HG03095 (cell line): ENCODE results near the gene CLPSL1.

ENCODE experiments used
- ATAC-seq: cut with Tn5 transposase; IDR thresholded peaks from one replicate; pipeline ENCODE4 v1.9.1; 2021; ENCODE audit warnings: moderate library complexity; ENCODE audit not compliant: unreplicated experiment

The CLPSL1 gene

DNA sequence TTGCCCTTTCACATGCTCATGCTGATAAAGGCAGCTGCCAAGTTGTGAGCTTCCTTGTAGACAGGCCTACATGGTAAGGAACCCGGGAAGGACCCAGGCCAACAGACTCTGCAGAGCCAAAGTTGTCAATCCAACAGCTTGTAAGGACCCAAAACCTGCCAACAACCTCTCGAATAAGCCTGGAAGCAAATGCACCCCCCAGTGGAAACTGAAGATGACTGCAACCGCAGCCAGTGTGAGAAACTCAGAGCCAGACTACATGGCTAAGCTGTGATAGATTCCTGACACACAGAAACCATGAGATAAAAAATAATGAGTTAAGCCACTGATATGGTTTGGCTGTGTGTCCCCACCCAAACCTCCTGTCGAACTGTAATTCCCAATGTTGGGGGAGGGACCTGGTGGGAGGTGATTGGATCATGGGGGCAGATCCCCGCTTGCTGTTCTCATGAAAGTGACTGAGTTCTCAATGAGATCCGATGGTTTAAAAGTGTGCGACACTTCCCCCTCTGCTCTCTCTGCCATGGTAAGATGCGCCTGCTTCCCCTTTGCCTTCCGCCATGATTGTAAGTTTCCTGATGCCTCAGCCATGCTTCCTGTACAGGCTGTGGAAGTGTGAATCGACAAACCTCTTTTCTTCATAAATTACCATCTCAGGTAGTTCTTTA lies 23.2 kb upstream of the CLPSL1 start:
- ATAC-seq: no peak

DNA sequence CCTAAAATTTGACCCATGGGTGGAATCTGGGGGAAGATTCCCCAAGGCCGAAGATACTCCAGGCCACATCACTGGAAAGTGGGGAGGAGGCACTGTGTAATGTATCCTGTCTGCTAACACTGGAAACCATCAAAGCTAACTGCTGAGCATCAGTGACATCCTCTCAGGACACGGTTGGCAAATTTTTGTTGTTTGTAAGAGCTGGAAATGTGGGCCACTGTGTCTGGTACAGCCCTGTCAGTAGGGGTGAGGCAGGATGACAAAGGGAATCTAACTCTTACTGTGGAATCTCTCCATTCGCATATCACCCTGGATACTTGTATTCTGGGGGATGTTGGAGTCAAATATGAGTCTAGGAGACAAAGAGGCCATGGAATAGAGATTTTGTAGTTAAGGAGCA lies 21.4 kb upstream of the CLPSL1 start:
- no peak for ATAC-seq

DNA sequence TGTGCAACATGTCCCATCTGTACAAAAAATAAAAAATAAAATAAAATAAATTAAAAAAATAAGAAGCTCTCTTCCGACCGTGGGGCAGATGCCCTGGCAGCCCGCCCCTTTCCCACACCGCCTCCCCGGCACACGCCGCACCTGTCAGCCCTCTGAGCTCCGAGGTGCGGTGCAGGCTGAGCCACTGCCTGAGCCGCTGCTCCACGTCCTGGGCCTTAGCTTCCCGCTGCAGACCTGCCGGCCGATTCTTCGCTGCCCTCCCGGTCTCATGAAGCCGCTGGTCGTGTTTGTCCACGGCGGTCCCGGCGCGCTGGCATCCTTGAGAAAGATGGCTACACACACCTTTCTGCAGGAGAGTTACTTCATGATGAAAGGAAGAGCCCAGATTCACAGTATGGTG lies 15.1 kb upstream of the CLPSL1 start:
- ATAC-seq: no peak

DNA sequence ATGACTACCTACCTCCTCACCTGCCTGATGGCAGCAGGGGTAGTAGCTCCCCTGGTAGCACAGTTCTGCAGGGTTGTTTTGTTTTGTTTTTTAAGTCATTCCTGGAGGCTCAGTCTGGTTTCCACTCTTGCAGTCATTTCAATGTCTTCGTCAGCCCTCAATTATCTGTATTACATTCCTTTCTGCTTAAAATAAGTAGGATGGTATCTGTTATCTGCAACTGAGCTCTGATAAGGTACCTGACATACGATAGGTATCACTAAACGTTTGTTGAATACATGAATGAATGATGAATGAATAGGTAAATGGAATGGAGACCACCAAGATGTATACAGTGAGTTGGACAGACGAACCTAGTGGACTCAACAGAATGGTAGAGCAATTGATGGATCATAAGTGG lies 11.6 kb upstream of the CLPSL1 start:
- ATAC-seq: no peak

DNA sequence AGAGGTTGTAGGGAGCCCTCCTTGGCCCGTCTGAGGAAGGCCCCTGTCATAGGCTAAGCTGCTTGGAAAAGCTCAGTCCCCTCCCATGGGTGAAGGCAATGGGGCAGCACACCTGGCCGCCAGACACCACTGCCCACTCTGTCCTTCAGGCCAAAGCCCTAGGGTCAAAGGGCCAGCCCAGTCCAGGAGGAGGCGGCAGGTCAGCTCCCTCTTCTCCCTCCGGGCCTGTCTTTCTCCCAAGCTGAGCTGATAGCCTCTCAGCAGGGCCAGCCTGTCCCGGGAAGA lies 9.5 kb upstream of the CLPSL1 start:
- ATAC-seq: no peak

DNA sequence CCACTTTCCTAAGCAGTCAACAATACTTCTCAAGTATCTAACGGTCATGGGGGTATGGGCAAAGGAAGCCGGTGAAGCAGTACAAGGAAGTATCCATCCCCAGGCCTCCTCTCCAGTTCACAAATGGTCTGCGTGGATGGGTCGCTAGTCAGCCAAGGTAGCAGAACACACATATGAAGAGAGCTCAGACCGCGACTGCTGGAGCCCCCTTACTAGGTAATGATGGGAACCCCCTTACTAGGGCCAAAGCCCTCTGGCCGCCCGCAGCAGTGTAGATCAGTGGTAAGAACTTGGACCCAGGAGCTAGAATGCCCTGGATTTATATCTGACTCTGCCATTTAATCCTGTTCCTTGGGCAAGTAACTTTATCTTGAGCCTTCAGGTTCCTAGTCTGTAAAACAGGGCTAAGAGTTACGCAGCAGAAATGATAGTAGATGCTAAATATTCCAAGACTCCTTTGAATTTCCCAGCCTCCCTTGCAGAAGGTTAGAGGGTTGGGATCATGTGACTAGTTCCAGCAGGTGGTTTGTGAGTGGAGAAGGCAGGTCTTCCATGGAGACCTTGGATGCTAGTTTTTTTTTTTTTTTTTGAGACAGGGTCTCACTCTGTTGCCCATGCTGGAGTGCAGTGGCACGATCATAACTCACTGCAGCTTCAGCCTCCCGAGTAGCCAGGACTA lies 6.6 kb upstream of the CLPSL1 start:
- no peak for ATAC-seq

DNA sequence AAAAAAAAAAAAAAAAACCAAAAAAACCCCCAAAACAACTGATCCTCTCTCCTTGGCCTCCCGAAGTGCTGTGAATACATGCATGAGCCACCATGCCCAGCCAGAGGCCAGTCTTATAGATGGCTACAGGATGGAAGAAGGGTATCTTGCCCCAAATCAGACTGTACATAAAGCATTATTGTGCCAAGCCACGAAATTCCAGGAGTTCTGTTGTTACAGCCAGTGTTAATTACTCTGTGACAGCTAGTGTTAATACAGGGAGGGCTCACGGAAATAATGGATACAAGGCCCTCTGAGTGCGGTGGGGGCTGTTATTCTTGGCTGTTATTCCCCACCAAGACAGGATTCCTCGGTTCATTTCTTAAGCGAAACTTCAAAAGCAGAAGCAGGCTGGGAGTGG lies 5.8 kb upstream of the CLPSL1 start:
- no peak for ATAC-seq

DNA sequence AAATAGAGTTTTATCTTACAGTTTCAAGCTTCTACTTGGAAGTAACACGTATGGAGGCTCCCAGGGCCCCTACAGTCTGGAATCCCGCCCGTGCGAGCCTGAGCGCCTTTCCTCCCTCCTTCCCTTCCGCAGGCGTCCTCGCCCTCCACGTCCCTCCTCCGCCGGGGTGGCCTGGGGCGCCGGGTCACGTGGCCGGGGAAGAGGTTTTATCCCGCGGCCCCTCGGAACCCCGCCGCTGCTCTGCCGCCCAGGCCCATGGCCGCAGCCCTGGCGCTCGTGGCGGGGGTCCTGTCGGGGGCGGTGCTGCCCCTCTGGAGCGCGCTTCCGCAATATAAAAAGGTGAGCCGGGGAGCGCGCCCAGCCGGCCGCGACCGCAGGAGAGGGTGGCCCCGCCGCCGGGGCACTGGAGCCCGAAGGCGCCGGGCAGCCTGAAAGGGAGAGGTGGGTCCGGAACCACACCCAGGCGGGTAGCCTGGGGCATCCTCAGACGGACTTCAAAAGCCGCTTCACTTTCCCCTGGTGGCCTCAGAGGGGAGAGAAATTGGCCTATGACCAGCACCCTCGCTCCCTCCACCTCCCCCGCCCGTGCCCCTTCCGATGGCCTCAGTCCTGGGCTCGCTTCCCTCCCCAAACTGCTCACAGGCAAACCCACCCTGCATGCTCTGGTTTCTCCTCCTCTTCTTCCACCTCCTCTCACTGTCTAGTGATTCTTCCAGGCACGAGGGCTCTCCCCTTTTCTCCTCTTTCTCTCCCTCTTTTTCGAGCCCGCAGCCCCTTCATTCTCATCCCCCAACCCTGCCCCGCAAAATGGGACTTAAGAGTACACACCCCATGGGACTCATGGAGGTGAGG lies 4.2 kb upstream of the CLPSL1 start, which contains the start of gene CLPSL2:
Gene CLPSL2 (plus strand): TSS at position 235 of the 852 bp plus-strand sequence. CDS start 21 bp downstream, at position 256.
- no peak for ATAC-seq

DNA sequence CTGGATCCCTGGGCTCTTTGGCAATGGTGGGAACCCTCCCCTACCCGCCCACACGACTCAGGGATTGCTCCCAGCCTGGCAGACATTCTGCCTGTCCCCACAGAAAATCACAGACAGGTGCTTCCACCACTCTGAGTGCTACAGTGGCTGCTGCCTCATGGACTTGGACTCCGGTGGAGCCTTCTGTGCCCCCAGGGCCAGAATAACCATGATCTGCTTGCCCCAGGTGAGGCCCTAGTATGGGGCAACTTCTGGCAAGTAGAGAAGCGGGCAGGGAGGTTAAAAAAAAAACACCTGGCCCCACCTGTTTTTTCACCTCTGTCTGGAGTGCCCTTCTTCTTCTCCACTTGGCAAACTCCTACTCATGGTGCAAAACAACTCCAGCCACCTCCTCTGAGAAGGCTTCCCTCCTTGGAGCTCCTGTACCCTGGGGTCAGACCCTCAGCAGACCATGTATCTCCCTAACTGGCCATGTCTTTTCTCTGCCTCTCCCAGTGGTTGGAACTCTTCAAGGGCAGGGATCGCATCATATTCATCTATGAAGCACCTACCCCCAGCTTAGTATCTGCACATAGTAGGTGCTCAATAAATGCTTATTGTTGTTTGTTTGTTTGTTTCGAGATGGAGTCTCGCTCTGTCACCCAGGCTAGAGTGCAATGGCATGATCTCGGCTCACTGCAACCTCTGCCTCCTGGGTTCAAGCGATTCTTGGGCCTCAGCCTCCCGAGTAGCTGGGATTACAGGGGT lies 3.3 kb upstream of the CLPSL1 start:
- no peak for ATAC-seq

DNA sequence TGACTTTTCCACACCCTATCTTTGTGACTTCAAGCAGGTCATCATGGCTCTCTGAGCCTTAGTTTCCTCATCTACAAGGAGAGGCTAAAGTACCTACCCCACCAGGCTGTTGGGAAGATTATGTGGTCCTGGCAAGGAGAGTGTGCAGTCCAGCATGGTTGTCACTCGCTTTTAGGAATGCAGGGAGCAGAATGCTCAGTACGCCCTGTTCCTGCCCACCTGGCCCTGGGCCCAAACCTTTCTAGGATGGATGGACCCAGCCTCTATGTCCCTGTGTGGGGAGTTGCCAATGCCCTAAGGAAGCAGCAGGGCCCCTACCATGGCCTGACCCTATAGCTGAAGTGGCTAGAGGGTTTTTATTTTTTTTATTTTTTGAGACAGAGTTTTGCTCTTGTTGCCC lies 2.4 kb upstream of the CLPSL1 start:
- ATAC-seq: no peak

DNA sequence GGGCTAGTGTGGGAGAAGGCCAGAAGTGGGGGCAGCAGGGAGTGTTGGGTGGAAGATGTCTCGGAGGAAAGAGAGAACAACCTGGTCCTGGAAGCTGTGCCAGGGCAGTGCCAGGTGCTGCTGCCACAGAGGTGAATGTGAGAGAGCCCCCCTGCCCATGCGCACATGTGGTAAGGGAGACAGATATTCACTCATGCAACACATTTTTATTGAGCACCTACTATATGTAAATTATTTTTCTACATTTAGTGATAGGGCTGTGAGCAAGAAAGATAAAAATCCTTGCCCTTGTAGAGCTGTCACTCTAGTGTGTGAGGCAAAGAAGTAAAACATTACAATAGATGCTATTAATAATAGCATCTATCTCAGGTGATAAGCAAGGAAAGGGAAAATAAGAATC lies 471 bp downstream of the CLPSL1 start:
- ATAC-seq: no peak

DNA sequence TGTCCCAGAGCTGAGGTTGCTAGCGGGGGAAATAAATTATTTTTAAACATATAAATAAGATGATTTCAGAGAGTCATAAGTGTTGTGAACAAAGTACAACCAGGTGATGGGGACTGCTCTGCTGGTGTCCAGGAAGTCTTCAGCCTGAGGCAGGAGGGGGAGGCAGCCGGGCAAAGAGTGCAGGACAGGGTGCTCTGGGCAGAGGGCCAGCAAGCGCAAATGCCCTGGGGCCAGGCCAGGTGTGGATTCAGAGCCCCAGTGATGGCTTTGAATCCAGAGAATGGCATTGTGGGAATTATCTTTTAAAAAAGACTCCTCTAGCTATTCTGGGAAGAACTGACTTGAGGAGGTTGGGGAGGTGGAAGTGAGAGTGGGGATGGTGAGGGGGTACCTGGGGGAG lies 1.6 kb downstream of the CLPSL1 start:
- no peak for ATAC-seq

DNA sequence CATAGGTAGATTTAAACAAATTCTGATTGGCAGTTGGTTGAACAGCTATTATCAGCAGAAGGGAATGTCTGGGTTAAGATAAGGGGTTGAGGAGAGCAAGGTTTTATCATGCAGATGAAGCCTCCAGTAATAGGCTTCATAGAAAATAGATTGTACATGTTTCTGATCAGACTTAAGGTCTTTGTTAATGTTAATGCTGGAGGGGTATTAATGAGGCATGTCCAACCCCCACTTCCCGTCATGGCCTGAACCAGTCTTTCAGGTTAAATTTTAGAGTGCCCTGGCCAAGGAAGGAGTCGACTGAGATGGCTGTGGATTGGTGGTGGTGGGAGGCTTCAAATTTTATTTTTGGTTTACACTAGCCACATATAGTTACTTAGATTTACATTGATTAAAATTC lies 3.4 kb downstream of the CLPSL1 start:
- ATAC-seq: no peak

DNA sequence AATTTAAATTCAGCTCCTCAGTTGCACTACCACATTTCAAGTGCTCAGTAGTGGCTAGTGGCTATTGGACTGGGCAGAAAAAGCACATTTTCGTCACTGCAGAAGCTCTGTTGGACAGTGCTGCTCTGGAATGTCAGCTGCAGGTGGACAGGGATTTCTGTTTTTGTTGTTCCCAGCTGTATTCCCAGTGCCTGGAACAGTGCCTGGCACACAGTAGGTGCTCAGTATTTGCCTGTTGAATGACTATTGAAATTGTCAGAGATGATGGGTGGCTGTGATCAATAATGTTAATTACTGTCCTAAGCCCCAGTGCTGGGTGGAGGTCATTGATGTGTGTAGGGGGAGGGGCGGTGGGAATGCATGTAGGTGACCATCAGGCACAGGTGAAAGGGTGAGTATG lies 5.5 kb downstream of the CLPSL1 start:
- no peak for ATAC-seq

DNA sequence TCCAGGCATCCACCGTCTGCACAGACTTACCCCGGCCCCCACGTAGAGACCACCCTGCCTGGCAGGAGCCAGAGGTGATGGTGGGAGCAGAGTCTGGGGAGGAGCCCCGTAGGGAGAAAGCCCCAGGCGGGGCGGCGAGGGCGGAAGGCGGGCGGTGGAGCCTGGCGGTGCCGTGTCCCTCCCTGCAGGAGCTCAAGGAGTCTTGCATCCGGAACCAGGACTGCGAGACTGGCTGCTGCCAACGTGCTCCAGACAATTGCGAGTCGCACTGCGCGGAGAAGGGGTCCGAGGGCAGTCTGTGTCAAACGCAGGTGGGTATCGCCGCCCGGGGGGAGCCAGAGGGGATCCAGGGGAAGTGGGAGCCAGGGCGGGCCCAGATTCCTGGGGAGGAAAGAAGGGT lies 6.0 kb downstream of the CLPSL1 start:
- ATAC-seq: no peak

DNA sequence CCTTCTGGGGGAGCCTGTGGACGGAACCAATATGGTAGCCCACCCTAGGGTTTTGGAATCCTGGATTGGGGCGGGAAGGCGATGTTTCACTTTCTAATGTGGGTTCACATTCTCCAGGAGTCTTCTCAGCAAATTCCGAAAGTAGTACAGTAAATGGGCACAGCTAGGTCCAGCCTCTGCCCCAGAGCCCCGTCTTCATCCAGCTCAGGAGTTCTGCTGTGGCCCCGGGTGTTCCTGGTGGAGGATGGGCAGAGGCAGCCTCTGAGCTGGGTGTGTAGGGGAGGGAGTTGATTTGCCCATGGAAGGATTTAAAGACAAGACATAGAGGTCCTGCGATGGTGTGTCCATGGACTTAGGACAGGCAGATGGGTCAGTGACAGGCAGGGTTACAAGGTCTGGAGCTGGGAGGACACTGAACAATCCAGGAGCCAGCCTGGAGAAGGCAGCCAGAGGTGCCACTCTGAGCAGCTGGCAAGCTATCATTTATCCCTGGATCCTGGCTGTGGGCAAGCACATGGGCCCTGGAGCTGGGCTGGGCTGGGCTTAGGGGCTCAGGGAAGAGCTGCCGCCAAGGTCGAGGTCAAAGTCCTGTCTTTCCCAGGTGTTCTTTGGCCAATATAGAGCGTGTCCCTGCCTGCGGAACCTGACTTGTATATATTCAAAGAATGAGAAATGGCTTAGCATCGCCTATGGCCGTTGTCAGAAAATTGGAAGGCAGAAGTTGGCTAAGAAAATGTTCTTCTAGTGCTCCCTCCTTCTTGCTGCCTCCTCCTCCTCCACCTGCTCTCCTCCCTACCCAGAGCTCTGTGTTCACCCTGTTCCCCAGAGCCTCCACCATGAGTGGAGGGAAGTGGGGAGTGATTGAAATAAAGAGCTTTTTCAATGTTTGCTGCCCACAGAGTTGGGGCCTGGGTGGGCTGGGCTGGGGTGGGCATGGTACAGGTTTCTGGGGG lies 6.7 kb downstream of the CLPSL1 start:
- no peak for ATAC-seq

DNA sequence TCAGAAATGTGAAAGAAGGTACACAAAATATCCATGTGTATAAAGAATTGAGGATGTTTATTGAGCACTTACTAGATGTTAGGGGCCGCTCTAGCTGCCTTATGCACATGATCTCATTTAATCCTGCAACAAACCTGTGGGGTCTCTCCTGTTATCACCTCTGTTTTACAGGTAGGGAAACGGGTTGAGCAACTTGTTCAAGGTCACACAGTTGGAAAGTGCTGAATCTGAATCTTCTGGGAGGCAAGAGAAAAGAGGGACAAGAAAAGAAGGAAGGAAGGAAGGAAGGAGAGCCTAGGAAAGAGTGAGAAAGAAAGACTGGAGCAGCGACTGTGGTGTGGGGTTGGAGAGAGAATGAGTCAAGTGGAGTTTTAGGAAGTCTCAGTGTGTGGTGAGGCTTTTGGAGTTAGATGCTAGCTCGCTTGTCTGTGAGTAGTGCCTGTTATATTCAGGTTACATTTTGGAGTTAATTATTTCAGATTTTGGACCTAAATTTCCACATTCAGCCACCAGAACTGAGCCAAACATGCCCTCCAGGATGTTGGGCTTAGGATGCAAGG lies 7.7 kb downstream of the CLPSL1 start:
- no peak for ATAC-seq

DNA sequence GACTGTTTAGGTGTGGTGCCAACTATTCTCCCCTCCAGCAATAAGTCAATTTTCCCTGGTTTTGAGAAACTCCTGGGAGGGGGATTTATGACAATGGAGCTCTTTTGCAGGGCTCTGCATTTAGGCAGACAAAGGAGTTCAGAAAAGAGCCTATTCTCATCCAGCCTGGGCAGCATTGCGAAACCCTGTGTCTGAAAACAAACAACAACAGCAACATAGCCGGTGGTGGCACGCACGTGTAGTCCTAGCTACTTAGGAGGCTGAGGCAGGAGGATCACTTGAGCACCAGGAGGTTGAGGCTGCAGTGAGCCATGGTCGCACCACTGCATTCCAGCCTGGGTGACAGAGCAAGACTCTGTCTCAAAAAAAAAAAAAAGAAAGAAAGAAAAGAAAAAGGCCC lies 9.9 kb downstream of the CLPSL1 start:
- ATAC-seq: no peak

DNA sequence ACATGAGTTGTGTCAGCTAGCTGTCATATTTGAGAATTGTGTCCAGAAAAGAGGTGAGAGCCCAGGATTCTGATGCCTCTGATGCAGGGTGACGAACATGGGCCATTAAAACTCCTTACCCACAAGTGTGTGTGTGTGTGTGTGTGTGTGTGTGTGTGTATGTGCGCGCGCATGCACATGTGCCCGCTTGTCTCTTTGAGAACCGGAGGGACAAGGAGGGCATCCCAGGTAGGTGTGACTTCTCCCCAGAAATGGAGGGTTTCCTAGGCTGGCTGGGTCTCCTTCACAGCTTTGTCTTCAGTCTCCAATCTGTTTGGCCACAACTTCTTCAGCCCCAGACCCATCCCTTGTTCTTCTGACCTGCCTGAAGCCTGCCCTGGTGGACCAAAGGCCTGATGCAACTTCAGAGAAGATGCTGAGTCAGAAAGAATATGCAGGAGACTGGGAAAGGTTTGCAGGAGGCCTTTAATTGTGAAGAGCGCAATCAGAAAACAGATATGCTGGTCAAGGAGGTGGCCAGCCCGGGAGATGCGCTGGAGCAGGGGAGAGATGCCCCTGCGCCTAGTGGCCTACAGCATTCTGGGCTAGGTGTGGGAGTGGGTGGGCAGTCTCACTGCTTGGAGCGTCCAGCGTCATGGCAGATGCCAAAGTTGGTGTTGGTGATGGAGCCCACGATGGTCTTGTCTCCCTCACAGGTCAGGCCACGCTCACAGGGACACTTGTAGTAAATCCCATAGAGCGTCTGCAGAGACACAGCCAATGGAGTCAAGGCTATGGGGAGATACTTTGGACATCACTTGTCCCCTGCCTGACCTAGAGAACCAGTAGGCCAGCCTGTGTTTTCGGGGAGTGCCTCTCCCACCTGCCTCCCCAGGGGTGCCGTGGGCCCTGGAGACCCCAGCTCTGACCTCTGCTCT lies 14.0 kb downstream of the CLPSL1 start:
- no peak for ATAC-seq
